Measurements from ENCODE around the gene IL1R1.
A peak's percentile ranks its signal among the peaks of the same experiment; 100 is the strongest.

The IL1R1 gene

GRCh38 chr2:102154946-102155702 is 12.6 kb downstream of the IL1R1 start:
- no peak overlapping the region for H3K4me3 ChIP-seq (ENCODE audit: low read length)
- no peak for DNase-seq (ENCODE audit: low read depth)
- TF ChIP-seq, protein P1, sequence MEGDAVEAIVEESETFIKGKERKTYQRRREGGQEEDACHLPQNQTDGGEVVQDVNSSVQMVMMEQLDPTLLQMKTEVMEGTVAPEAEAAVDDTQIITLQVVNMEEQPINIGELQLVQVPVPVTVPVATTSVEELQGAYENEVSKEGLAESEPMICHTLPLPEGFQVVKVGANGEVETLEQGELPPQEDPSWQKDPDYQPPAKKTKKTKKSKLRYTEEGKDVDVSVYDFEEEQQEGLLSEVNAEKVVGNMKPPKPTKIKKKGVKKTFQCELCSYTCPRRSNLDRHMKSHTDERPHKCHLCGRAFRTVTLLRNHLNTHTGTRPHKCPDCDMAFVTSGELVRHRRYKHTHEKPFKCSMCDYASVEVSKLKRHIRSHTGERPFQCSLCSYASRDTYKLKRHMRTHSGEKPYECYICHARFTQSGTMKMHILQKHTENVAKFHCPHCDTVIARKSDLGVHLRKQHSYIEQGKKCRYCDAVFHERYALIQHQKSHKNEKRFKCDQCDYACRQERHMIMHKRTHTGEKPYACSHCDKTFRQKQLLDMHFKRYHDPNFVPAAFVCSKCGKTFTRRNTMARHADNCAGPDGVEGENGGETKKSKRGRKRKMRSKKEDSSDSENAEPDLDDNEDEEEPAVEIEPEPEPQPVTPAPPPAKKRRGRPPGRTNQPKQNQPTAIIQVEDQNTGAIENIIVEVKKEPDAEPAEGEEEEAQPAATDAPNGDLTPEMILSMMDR (IDR thresholded peaks at IDR 0.05; ENCODE audit: insufficient read depth, low read depth, low read length, missing control alignments), result no peak

GRCh38 chr2:102155703-102156515 is 13.4 kb downstream of the IL1R1 start:
- peak; percentile 92 for DNase-seq (ENCODE audit: low read depth)
- TF ChIP-seq, protein P1 (IDR thresholded peaks at IDR 0.05; ENCODE audit: insufficient read depth, low read depth, low read length, missing control alignments), result no peak
- H3K4me3 ChIP-seq (ENCODE audit: low read length), result no peak overlapping the region

DNA sequence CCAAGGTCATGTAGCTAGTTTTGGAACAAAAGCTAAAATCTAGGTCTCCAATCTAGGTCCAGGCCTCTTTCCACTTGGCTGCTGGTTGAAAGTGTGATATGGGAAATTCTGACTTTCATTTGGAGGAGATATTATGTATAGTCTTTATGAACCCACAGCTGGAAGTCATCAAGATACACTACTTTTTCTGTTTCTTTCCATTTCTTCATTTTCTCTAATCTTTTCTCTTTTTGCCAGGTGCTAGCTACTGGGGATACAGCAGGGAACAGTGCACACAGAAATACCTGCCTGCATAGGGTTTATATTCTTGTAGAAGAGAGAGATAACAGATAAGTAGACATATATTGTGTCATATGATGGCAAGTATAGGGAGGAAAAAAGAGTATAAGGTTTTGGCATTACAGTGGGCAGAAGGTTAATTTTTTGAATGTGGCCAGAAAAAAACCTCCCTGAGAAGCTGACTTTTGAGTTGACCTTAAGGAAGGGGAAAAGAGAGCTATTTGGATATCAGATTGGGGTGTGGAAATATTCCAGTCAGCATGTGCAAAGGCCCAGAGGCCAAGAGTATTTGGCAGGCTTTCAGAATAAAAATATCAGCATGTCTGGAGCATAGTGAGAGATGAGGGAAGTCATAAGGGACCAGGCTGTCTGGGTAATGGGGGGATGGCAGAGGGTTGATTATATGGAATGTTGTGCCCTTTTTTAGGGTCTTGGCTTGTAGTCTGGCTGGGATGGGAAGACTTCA is 15.6 kb downstream of the IL1R1 start:
- TF ChIP-seq, protein P1 (IDR thresholded peaks at IDR 0.05; ENCODE audit: insufficient read depth, low read depth, low read length, missing control alignments), result no peak
- DNase-seq (ENCODE audit: low read depth), result no peak

GRCh38 chr2:102159295-102159694 is 16.7 kb downstream of the IL1R1 start:
- H3K4me3 ChIP-seq (ENCODE audit: low read length), result no peak overlapping the region
- DNase-seq (ENCODE audit: low read depth), result peak; percentile 30
- TF ChIP-seq, protein P1 (IDR thresholded peaks at IDR 0.05; ENCODE audit: insufficient read depth, low read depth, low read length, missing control alignments), result no peak

More for the DNA sequence above, 15.6 kb downstream of the IL1R1 start:
- no peak overlapping the region for H3K4me3 ChIP-seq (ENCODE audit: low read length)

DNA sequence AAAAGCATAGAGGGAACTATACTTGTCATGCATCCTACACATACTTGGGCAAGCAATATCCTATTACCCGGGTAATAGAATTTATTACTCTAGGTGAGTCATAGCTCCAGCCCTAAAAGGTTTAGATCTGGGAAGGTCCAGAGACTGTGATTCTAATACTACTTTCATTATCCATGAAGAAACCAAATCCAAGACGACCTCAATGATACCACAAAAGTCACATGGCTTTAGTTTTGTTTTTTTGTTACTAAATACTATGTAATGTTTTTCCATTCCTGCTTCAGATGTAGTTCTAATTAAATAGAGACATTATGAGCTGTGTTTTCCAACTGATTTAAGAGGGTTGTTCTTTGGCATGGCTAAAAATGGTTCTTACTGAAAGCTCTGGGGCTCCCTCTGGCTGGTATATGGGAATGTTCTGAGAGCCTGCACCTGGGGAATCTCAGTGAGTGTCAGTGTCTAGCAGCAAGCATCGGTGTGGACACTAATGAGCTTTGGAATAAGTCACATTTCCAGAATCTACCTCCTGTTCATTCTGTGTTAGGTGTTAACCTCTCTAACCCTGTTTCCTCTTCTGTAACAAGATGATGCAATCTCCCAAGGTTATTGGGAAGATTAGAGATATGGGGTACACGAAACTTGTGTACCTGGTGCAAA is 23.8 kb downstream of the IL1R1 start:
- TF ChIP-seq, protein P1 (IDR thresholded peaks at IDR 0.05; ENCODE audit: insufficient read depth, low read depth, low read length, missing control alignments), result peak; percentile 75
- H3K4me3 ChIP-seq (ENCODE audit: low read length), result no peak overlapping the region
- peak; percentile 65 for DNase-seq (ENCODE audit: low read depth)

- no peak for DNase-seq (ENCODE audit: low read depth)
- TF ChIP-seq, protein P1 (IDR thresholded peaks at IDR 0.05; ENCODE audit: insufficient read depth, low read depth, low read length, missing control alignments), result no peak
- H3K4me3 ChIP-seq (ENCODE audit: low read length), result no peak overlapping the region
Measured at GRCh38 chr2:102168026-102168771, 25.7 kb downstream of the IL1R1 start.

Data from epithelial cell of esophagus (primary cell).